HepG2 (cell line): ENCODE results near the gene CUEDC2. TPM values are rescaled to one million over a fixed set of nuclear protein-coding genes. Genes with fewer than 3 reads are reported as not detected.

ENCODE experiments used
- ADNP ChIP-seq: sonication (generic); formaldehyde crosslinking; IDR thresholded peaks from 2 replicates; pipeline ENCODE4 v1.4.0; 2020; ENCODE audit warnings: missing genetic modification reagents
- CHCHD3 ChIP-seq: sonication (generic); formaldehyde crosslinking; IDR thresholded peaks from 2 replicates; pipeline ENCODE4 v1.8.0; 2022; ENCODE audit warnings: mild to moderate bottlenecking, missing genetic modification reagents, moderate library complexity
- E2F1 ChIP-seq: sonication (generic); formaldehyde crosslinking; IDR thresholded peaks from 2 replicates; pipeline ENCODE4 v1.5.0; 2020; ENCODE audit warnings: missing genetic modification reagents
- FOXM1 ChIP-seq: sonication (generic); formaldehyde crosslinking; IDR thresholded peaks from 2 replicates; pipeline ENCODE4 v1.5.0; 2020; ENCODE audit warnings: missing genetic modification reagents
- HNF1A ChIP-seq, 2 experiments: sonication (generic) in 1 of 2; formaldehyde crosslinking in 1 of 2; IDR thresholded peaks; 2 replicates each; pipeline versions ENCODE4 v1.4.0 to v1.6.1; 2016 to 2020; ENCODE audit warnings: borderline replicate concordance in 1 of 2, low read depth in 1 of 2, mild to moderate bottlenecking in 1 of 2, missing genetic modification reagents in 1 of 2
- NFYB ChIP-seq: sonication (generic); formaldehyde crosslinking; IDR thresholded peaks from 2 replicates; pipeline ENCODE4 v1.4.0; 2020; ENCODE audit warnings: missing genetic modification reagents
- PCBP1 ChIP-seq: fragments of 200-400 bp; formaldehyde crosslinking; IDR thresholded peaks from 2 replicates; pipeline ENCODE4 v1.6.1; 2017; ENCODE audit warnings: mild to moderate bottlenecking, low read depth, low read length, borderline replicate concordance
- RAD21 ChIP-seq: fragments of 450-650 bp; formaldehyde crosslinking; IDR thresholded peaks from 2 replicates; pipeline ENCODE4 v1.5.0; 2020; ENCODE audit warnings: mild to moderate bottlenecking
- SALL1 ChIP-seq: sonication (generic); formaldehyde crosslinking; IDR thresholded peaks from 2 replicates; pipeline ENCODE4 v1.8.0; 2022; ENCODE audit warnings: mild to moderate bottlenecking, missing genetic modification reagents
- SIN3A ChIP-seq: IDR thresholded peaks from 2 replicates; pipeline ENCODE4 v1.6.1; 2011; ENCODE audit warnings: low read depth, mild to moderate bottlenecking, control low read depth, low read length, borderline replicate concordance
- TEAD2 ChIP-seq: sonication (generic); formaldehyde crosslinking; IDR thresholded peaks from 2 replicates; pipeline ENCODE4 v1.9.0; 2021; ENCODE audit warnings: missing genetic modification reagents
- TMF1 ChIP-seq: sonication (generic); formaldehyde crosslinking; IDR thresholded peaks from 2 replicates; pipeline ENCODE4 v1.8.1; 2022; ENCODE audit warnings: low read depth, missing genetic modification reagents
- TOPORS ChIP-seq: sonication (generic); formaldehyde crosslinking; IDR thresholded peaks from 2 replicates; pipeline ENCODE4 v1.8.0; 2023; ENCODE audit warnings: mild to moderate bottlenecking, missing genetic modification reagents
- ZNF362 ChIP-seq: sonication (generic); formaldehyde crosslinking; IDR thresholded peaks from 2 replicates; pipeline ENCODE4 v1.4.0; 2020; ENCODE audit warnings: missing genetic modification reagents, mild to moderate bottlenecking, borderline replicate concordance
- ZNF512 ChIP-seq: sonication (generic); formaldehyde crosslinking; IDR thresholded peaks from 2 replicates; pipeline ENCODE4 v1.4.0; 2020; ENCODE audit warnings: mild to moderate bottlenecking, missing genetic modification reagents
- ZNF543 ChIP-seq: sonication (generic); formaldehyde crosslinking; IDR thresholded peaks from 2 replicates; pipeline ENCODE4 v1.4.0; 2020; ENCODE audit warnings: mild to moderate bottlenecking, missing genetic modification reagents
- ZNF550 ChIP-seq: sonication (generic); formaldehyde crosslinking; IDR thresholded peaks from 2 replicates; pipeline ENCODE4 v1.4.0; 2020; ENCODE audit warnings: mild to moderate bottlenecking, missing genetic modification reagents, borderline replicate concordance
- ZNF558 ChIP-seq: sonication (generic); formaldehyde crosslinking; IDR thresholded peaks from 2 replicates; pipeline ENCODE4 v1.9.0; 2022; ENCODE audit warnings: mild to moderate bottlenecking, missing genetic modification reagents, borderline replicate concordance
- ZNF570 ChIP-seq: sonication (generic); formaldehyde crosslinking; IDR thresholded peaks from 2 replicates; pipeline ENCODE4 v1.4.0; 2020; ENCODE audit warnings: mild to moderate bottlenecking, missing genetic modification reagents, borderline replicate concordance
- ZNF607 ChIP-seq: sonication (generic); formaldehyde crosslinking; IDR thresholded peaks from 2 replicates; pipeline ENCODE4 v1.5.1; 2020; ENCODE audit warnings: missing genetic modification reagents, mild to moderate bottlenecking, borderline replicate concordance
- polyA plus RNA-seq, 8 experiments: library from polyadenylated mRNA; depleted of rRNA in 3 of 8; stranded (reverse) in 7 of 8; unstranded in 1 of 8; fragments of >200 nt; fragmentation: Illumina TruSeq in 4 of 8; extraction: Trizol in 4 of 8; gene quantifications; 2 replicates each; pipeline versions ENCODE4 v1.2.1 to v1.2.3, GENCODE V29; 2011 to 2016; ENCODE audit warnings: low read depth in 4 of 8, missing spikeins in 1 of 8, mixed read lengths in 1 of 8; ENCODE audit not compliant: insufficient read depth in 1 of 8
- total RNA-seq, 5 experiments: library from RNA; depleted of rRNA; stranded (reverse); fragments of >200 nt; fragmentation: Illumina TruSeq; extraction: Trizol; gene quantifications; 2 replicates each; pipeline ENCODE4 v1.2.3, GENCODE V29; 2016; ENCODE audit warnings: low read depth in 1 of 5

The CUEDC2 gene
- total and polyA plus RNA-seq, 2 of the 13 experiments (the other 11 are each of a cell fraction or from before 2014, with no cell fraction given): 13.1 to 18.4 TPM

- TF ChIP-seq SIN3A (peak; percentile 87; the same call in 1 of the 2 replicates), FOXM1 (CRISPR knock-in tag) (no peak), ZNF570 (CRISPR knock-in tag) (no peak), SALL1 (CRISPR knock-in tag) (peak; percentile 83), HNF1A (IDR thresholded peaks at IDR 0.05; ENCODE audit: low read depth) (peak; percentile 52; the same call in 1 of the 2 replicates), HNF1A (CRISPR knock-in tag; IDR thresholded peaks at IDR 0.05; ENCODE audit: borderline replicate concordance) (peak; percentile 44; the same call in 1 of the 2 replicates), CHCHD3 (CRISPR knock-in tag) (no peak), ZNF550 (no peak), TOPORS (no peak), TMF1 (no peak), ZNF607 (CRISPR knock-in tag) (no peak; the same call in 1 of the 2 replicates), NFYB (CRISPR knock-in tag) (0 out of 2 replicates have a peak, but pooled peaks have one; percentile 35), ZNF362 (CRISPR knock-in tag) (peak; percentile 50), PCBP1 (peak; percentile 74; the same call in 1 of the 2 replicates), ADNP (CRISPR knock-in tag) (no peak), ZNF512 (CRISPR knock-in tag) (no peak), TEAD2 (CRISPR knock-in tag) (no peak), ZNF543 (0 out of 2 replicates have a peak, but pooled peaks have one; percentile 60), RAD21 (0 out of 2 replicates have a peak, but pooled peaks have one; percentile 40), ZNF558 (peak; percentile 55; the same call in 1 of the 2 replicates), E2F1 (no peak)
These were observed at the start of gene CUEDC2 (continued) for GRCh38 chr10:102432162-102432950.
